Measurements from ENCODE around the gene PAK5.

DNA sequence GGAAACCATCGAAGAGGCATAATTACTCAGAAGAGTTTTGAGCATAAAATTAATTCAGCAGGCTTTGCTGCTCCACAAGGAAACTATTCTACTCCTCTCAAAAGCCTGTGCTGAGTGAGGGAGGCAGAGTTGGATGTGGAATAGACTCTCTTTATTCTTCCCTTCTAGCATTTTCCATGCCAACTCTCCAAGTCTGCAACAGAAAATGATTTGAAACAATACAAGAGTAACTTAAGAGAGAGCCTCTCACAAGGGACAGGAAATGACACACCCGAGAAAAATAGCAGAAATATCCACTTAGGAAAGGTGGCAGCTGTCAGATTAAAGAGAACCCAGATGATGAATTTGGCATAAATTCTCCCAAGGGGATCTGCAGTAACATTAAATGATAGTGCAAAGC lies 350.8 kb downstream of the PAK5 start:
- TF ChIP-seq, protein P1, sequence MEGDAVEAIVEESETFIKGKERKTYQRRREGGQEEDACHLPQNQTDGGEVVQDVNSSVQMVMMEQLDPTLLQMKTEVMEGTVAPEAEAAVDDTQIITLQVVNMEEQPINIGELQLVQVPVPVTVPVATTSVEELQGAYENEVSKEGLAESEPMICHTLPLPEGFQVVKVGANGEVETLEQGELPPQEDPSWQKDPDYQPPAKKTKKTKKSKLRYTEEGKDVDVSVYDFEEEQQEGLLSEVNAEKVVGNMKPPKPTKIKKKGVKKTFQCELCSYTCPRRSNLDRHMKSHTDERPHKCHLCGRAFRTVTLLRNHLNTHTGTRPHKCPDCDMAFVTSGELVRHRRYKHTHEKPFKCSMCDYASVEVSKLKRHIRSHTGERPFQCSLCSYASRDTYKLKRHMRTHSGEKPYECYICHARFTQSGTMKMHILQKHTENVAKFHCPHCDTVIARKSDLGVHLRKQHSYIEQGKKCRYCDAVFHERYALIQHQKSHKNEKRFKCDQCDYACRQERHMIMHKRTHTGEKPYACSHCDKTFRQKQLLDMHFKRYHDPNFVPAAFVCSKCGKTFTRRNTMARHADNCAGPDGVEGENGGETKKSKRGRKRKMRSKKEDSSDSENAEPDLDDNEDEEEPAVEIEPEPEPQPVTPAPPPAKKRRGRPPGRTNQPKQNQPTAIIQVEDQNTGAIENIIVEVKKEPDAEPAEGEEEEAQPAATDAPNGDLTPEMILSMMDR (conservative IDR thresholded peaks at IDR 0.05 in 1 of 2, IDR thresholded peaks at IDR 0.05 in 1 of 2; ENCODE audit: low read depth in 1 of 2, low read length in 2 of 2) = no peak
- TF ChIP-seq EZH2 (IDR thresholded peaks at IDR 0.05; ENCODE audit: low read length, missing control alignments) = no peak
